Measurements from ENCODE around the gene SEPTIN2. TPM values are rescaled to one million over a fixed set of nuclear protein-coding genes. Genes with fewer than 3 reads are reported as not detected.
A peak's percentile ranks its signal among the peaks of the same experiment; 100 is the strongest.

SEPTIN2 gene
- total RNA-seq, 2 experiments from 2014 or later: 263 to 265 TPM

GRCh38 chr2:241340631-241341163 is 25.0 kb downstream of the SEPTIN2 start:
- H3K9me3 Mint-ChIP-seq: no peaks in the 10 kb centered on the region
- H3K27ac Mint-ChIP-seq: peak overlapping the region; percentile 19
- peaks cover 28% of the 10 kb centered on the region for H3K4me1 Mint-ChIP-seq
- no peak for DNase-seq
- H3K36me3 Mint-ChIP-seq: peaks cover 47% of the 10 kb centered on the region
- no peaks in the 10 kb centered on the region for H3K27me3 Mint-ChIP-seq
- no peak overlapping the region for H3K4me3 Mint-ChIP-seq

GRCh38 chr2:241344925-241345651 is 29.4 kb downstream of the SEPTIN2 start:
- Mint-ChIP-seq H3K4me1 (peaks cover 12% of the 10 kb centered on the region), H3K27me3 (no peaks in the 10 kb centered on the region), H3K36me3 (peaks cover 36% of the 10 kb centered on the region), H3K27ac (no peak overlapping the region), H3K9me3 (no peaks in the 10 kb centered on the region), H3K4me3 (no peak overlapping the region)
- DNase-seq: no peak

GRCh38 chr2:241349941-241350340 is 34.2 kb downstream of the SEPTIN2 start:
- H3K4me3 Mint-ChIP-seq: no peak overlapping the region
- no peak overlapping the region for H3K27ac Mint-ChIP-seq
- peaks cover 23% of the 10 kb centered on the region for H3K36me3 Mint-ChIP-seq

GRCh38 chr2:241350530-241350877 is 34.8 kb downstream of the SEPTIN2 start:
- Mint-ChIP-seq H3K4me1 (no peaks in the 10 kb centered on the region), H3K4me3 (no peak overlapping the region), H3K9me3 (no peaks in the 10 kb centered on the region), H3K27ac (peak overlapping the region; percentile 54), H3K27me3 (no peaks in the 10 kb centered on the region), H3K36me3 (peaks cover 24% of the 10 kb centered on the region)
- DNase-seq: no peak

More at GRCh38 chr2:241349941-241350340, 34.2 kb downstream of the SEPTIN2 start:
- Mint-ChIP-seq H3K27me3 (no peaks in the 10 kb centered on the region), H3K9me3 (no peaks in the 10 kb centered on the region), H3K4me1 (no peaks in the 10 kb centered on the region)
- DNase-seq: no peak

GRCh38 chr2:241350878-241351639 is 35.3 kb downstream of the SEPTIN2 start:
- no peak for DNase-seq
- H3K4me3 Mint-ChIP-seq: no peak overlapping the region
- H3K27me3 Mint-ChIP-seq: no peaks in the 10 kb centered on the region
- H3K9me3 Mint-ChIP-seq: no peaks in the 10 kb centered on the region
- H3K4me1 Mint-ChIP-seq: no peaks in the 10 kb centered on the region
- peak overlapping the region; percentile 54 for H3K27ac Mint-ChIP-seq
- peaks cover 24% of the 10 kb centered on the region for H3K36me3 Mint-ChIP-seq

- H3K9me3 Mint-ChIP-seq: no peaks in the 10 kb centered on the region
- peaks cover 24% of the 10 kb centered on the region for H3K36me3 Mint-ChIP-seq
- H3K4me1 Mint-ChIP-seq: no peaks in the 10 kb centered on the region
- no peak overlapping the region for H3K4me3 Mint-ChIP-seq
- H3K27ac Mint-ChIP-seq: no peak overlapping the region
- H3K27me3 Mint-ChIP-seq: no peaks in the 10 kb centered on the region
- DNase-seq: no peak
Observed at GRCh38 chr2:241351640-241352031, 35.9 kb downstream of the SEPTIN2 start.

- no peak for DNase-seq
- no peaks in the 10 kb centered on the region for H3K9me3 Mint-ChIP-seq
- peaks cover 4% of the 10 kb centered on the region for H3K4me1 Mint-ChIP-seq
- no peaks in the 10 kb centered on the region for H3K27me3 Mint-ChIP-seq
- no peak overlapping the region for H3K27ac Mint-ChIP-seq
- no peak overlapping the region for H3K4me3 Mint-ChIP-seq
- peaks cover 24% of the 10 kb centered on the region for H3K36me3 Mint-ChIP-seq
Observed at GRCh38 chr2:241352227-241352626, 36.5 kb downstream of the SEPTIN2 start.

GRCh38 chr2:241354668-241355658 is 39.2 kb downstream of the SEPTIN2 start:
- no peaks in the 10 kb centered on the region for H3K9me3 Mint-ChIP-seq
- no peak overlapping the region for H3K4me3 Mint-ChIP-seq
- DNase-seq: peak; percentile 62
- peaks cover 19% of the 10 kb centered on the region for H3K36me3 Mint-ChIP-seq
- no peak overlapping the region for H3K27ac Mint-ChIP-seq
- peaks cover 22% of the 10 kb centered on the region for H3K4me1 Mint-ChIP-seq
- no peaks in the 10 kb centered on the region for H3K27me3 Mint-ChIP-seq

GRCh38 chr2:241355983-241356870 is 40.5 kb downstream of the SEPTIN2 start, which contains the start of gene FARP2:
TSS of gene FARP2 (plus strand) at chr2:241356285. CDS start at chr2:241373108, 16,823 bp downstream.
- Mint-ChIP-seq H3K4me1 (peaks cover 30% of the 10 kb centered on the region), H3K4me3 (peak within 1 kb of the TSS; percentile 79), H3K27ac (peak within 1 kb of the TSS; percentile 70), H3K9me3 (no peaks in the 10 kb centered on the region), H3K27me3 (no peaks in the 10 kb centered on the region), H3K36me3 (peaks cover 12% of the 10 kb centered on the region)
- peak; percentile 97 for DNase-seq

- no peak for DNase-seq
- Mint-ChIP-seq H3K4me3 (peak overlapping the region; percentile 79), H3K36me3 (peaks cover 12% of the 10 kb centered on the region), H3K4me1 (peaks cover 30% of the 10 kb centered on the region), H3K27me3 (no peaks in the 10 kb centered on the region), H3K27ac (peak overlapping the region; percentile 58), H3K9me3 (no peaks in the 10 kb centered on the region)
Observed at GRCh38 chr2:241356871-241357260, 41.1 kb downstream of the SEPTIN2 start.

- peaks cover 8% of the 10 kb centered on the region for H3K36me3 Mint-ChIP-seq
- peak overlapping the region; percentile 79 for H3K4me3 Mint-ChIP-seq
- no peak overlapping the region for H3K27ac Mint-ChIP-seq
- no peaks in the 10 kb centered on the region for H3K27me3 Mint-ChIP-seq
- no peak for DNase-seq
- peaks cover 30% of the 10 kb centered on the region for H3K4me1 Mint-ChIP-seq
- H3K9me3 Mint-ChIP-seq: no peaks in the 10 kb centered on the region
Observed at GRCh38 chr2:241357531-241357930, 41.8 kb downstream of the SEPTIN2 start.

GRCh38 chr2:241358470-241358869 is 42.7 kb downstream of the SEPTIN2 start:
- Mint-ChIP-seq H3K27ac (no peak overlapping the region), H3K27me3 (no peaks in the 10 kb centered on the region)

GRCh38 chr2:241359481-241360045 is 43.8 kb downstream of the SEPTIN2 start:
- H3K27ac Mint-ChIP-seq: no peak overlapping the region
- H3K9me3 Mint-ChIP-seq: no peaks in the 10 kb centered on the region
- peaks cover 31% of the 10 kb centered on the region for H3K4me1 Mint-ChIP-seq
- H3K36me3 Mint-ChIP-seq: peaks cover 4% of the 10 kb centered on the region
- H3K27me3 Mint-ChIP-seq: no peaks in the 10 kb centered on the region
- no peak overlapping the region for H3K4me3 Mint-ChIP-seq
- no peak for DNase-seq

More at GRCh38 chr2:241358470-241358869, 42.7 kb downstream of the SEPTIN2 start:
- DNase-seq: no peak
- no peaks in the 10 kb centered on the region for H3K9me3 Mint-ChIP-seq
- no peak overlapping the region for H3K4me3 Mint-ChIP-seq
- peaks cover 6% of the 10 kb centered on the region for H3K36me3 Mint-ChIP-seq
- H3K4me1 Mint-ChIP-seq: peaks cover 31% of the 10 kb centered on the region

Measured in activated naive CD8-positive, alpha-beta T cell treated with anti-CD3 and anti-CD28 coated beads for 36 hours (primary cell).